HEK293 (cell line): ENCODE measurements around the gene MPPED2.
A peak's percentile ranks its signal among the peaks of the same experiment; 100 is the strongest.

ENCODE experiments used
- CTCF ChIA-PET: fragments of 350-600 bp; formaldehyde crosslinking; extraction: SDS; loops from one replicate; lab custom pipeline; 2021; ENCODE audit warnings: antibody characterized with exemption; lab: Yijun Ruan, JAX
- POLR2A ChIA-PET: fragments of 300-600 bp; formaldehyde crosslinking; extraction: SDS; loops from one replicate; lab custom pipeline; 2020; ENCODE audit warnings: antibody characterized with exemption, inconsistent platforms; lab: Yijun Ruan, JAX
- H3K27ac ChIP-seq: fragments of 200-500 bp; sonication (Bioruptor generic); 2 replicates; pipeline ENCODE4 v1.5.1; 2014; ENCODE audit warnings: low read depth, low read length, control low read depth, inconsistent platforms; ENCODE audit errors: extremely low read depth
- H3K36me3 ChIP-seq, 2 experiments: fragments of 200-500 bp in 1 of 2; sonication (Bioruptor generic) in 1 of 2; 1 replicate in 1 of 2; 2 replicates in 1 of 2; pipeline ENCODE4 v1.5.1; 2014 to 2017; ENCODE audit warnings: inconsistent platforms in 2 of 2, low read length in 2 of 2; ENCODE audit not compliant: control insufficient read depth in 2 of 2, insufficient read depth in 1 of 2
- H3K4me1 ChIP-seq: fragments of 200-500 bp; sonication (Bioruptor generic); 2 replicates; pipeline ENCODE4 v1.5.1; 2014; ENCODE audit warnings: mild to moderate bottlenecking, low read length, inconsistent platforms; ENCODE audit not compliant: control insufficient read depth, insufficient read depth
- H3K4me3 ChIP-seq: 2 replicates; pipeline ENCODE4 v1.5.1; 2011; ENCODE audit warnings: low read depth, mild to moderate bottlenecking, control low read depth, low read length, moderate library complexity
- H3K9me3 ChIP-seq: fragments of 200-500 bp; sonication (Bioruptor generic); 2 replicates; pipeline ENCODE4 v1.5.1; 2014; ENCODE audit warnings: low read depth, low read length, inconsistent platforms; ENCODE audit not compliant: control insufficient read depth, insufficient read depth
- BCL11B ChIP-seq: fragments of 450-650 bp; formaldehyde crosslinking; IDR thresholded peaks from 2 replicates; pipeline ENCODE4 v1.5.1; 2016; ENCODE audit warnings: low read depth, missing biosample characterization, missing genetic modification characterization
- FEZF1 ChIP-seq: fragments of 450-650 bp; formaldehyde crosslinking; IDR thresholded peaks from 2 replicates; pipeline ENCODE4 v1.5.1; 2016; ENCODE audit warnings: missing biosample characterization, missing genetic modification characterization
- GLIS2 ChIP-seq: fragments of 450-650 bp; formaldehyde crosslinking; IDR thresholded peaks from 2 replicates; pipeline ENCODE4 v1.5.1; 2016; ENCODE audit warnings: missing biosample characterization, missing genetic modification characterization
- HIC1 ChIP-seq: fragments of 450-650 bp; formaldehyde crosslinking; IDR thresholded peaks from 2 replicates; pipeline ENCODE4 v1.5.1; 2016; ENCODE audit warnings: missing biosample characterization, missing genetic modification characterization
- MZF1 ChIP-seq: fragments of 450-650 bp; formaldehyde crosslinking; IDR thresholded peaks from 2 replicates; pipeline ENCODE4 v1.5.1; 2017; ENCODE audit warnings: missing biosample characterization, missing genetic modification characterization, borderline replicate concordance
- PRDM4 ChIP-seq: fragments of 450-650 bp; formaldehyde crosslinking; IDR thresholded peaks from 2 replicates; pipeline ENCODE4 v1.5.1; 2017; ENCODE audit warnings: missing biosample characterization, missing genetic modification characterization
- PRDM6 ChIP-seq: fragments of 450-650 bp; formaldehyde crosslinking; IDR thresholded peaks from 2 replicates; pipeline ENCODE4 v1.5.1; 2017; ENCODE audit warnings: missing biosample characterization, missing genetic modification characterization
- WT1 ChIP-seq: fragments of 450-650 bp; formaldehyde crosslinking; IDR thresholded peaks from 2 replicates; pipeline ENCODE4 v1.5.1; 2016; ENCODE audit warnings: missing biosample characterization, missing genetic modification characterization
- ZBTB48 ChIP-seq: fragments of 450-650 bp; formaldehyde crosslinking; IDR thresholded peaks from 2 replicates; pipeline ENCODE4 v1.5.1; 2016; ENCODE audit warnings: missing biosample characterization, missing genetic modification characterization
- ZFP41 ChIP-seq: fragments of 450-650 bp; formaldehyde crosslinking; IDR thresholded peaks from 2 replicates; pipeline ENCODE4 v1.5.1; 2016; ENCODE audit warnings: missing biosample characterization, missing genetic modification characterization, borderline replicate concordance
- ZNF202 ChIP-seq: fragments of 450-650 bp; formaldehyde crosslinking; IDR thresholded peaks from 2 replicates; pipeline ENCODE4 v1.5.1; 2016; ENCODE audit warnings: missing biosample characterization, missing genetic modification characterization, borderline replicate concordance
- ZNF211 ChIP-seq: fragments of 450-650 bp; formaldehyde crosslinking; IDR thresholded peaks from 2 replicates; pipeline ENCODE4 v1.5.1; 2016; ENCODE audit warnings: low read depth, missing biosample characterization, missing genetic modification characterization
- ZNF362 ChIP-seq: fragments of 450-650 bp; formaldehyde crosslinking; IDR thresholded peaks from 2 replicates; pipeline ENCODE4 v1.5.1; 2016; ENCODE audit warnings: missing biosample characterization, missing genetic modification characterization
- ZNF623 ChIP-seq: fragments of 450-650 bp; formaldehyde crosslinking; IDR thresholded peaks from 2 replicates; pipeline ENCODE4 v1.5.1; 2016; ENCODE audit warnings: missing biosample characterization, missing genetic modification characterization
- ZNF626 ChIP-seq: fragments of 450-650 bp; sonication (Bioruptor Pico); formaldehyde crosslinking; IDR thresholded peaks from 2 replicates; pipeline ENCODE4 v1.5.1; 2018; ENCODE audit warnings: missing biosample characterization, missing genetic modification characterization, inconsistent platforms
- ZNF660 ChIP-seq: fragments of 450-650 bp; IDR thresholded peaks from 2 replicates; pipeline ENCODE4 v1.5.1; 2018; ENCODE audit warnings: missing biosample characterization, mild to moderate bottlenecking, missing genetic modification characterization
- ZNF701 ChIP-seq: fragments of 450-650 bp; formaldehyde crosslinking; IDR thresholded peaks from 2 replicates; pipeline ENCODE4 v1.5.1; 2016; ENCODE audit warnings: missing biosample characterization, missing genetic modification characterization
- ZNF707 ChIP-seq: fragments of 450-650 bp; formaldehyde crosslinking; IDR thresholded peaks from 2 replicates; pipeline ENCODE4 v1.5.1; 2016; ENCODE audit warnings: missing biosample characterization, missing genetic modification characterization
- ZNF843 ChIP-seq: fragments of 450-650 bp; formaldehyde crosslinking; IDR thresholded peaks from 2 replicates; pipeline ENCODE4 v1.5.1; 2016; ENCODE audit warnings: missing biosample characterization, missing genetic modification characterization
- ZSCAN18 ChIP-seq: fragments of 450-650 bp; formaldehyde crosslinking; IDR thresholded peaks from 2 replicates; pipeline ENCODE4 v1.5.1; 2016; ENCODE audit warnings: missing biosample characterization, missing genetic modification characterization
- ZSCAN4 ChIP-seq: fragments of 450-650 bp; formaldehyde crosslinking; IDR thresholded peaks from 2 replicates; pipeline ENCODE4 v1.5.1; 2017; ENCODE audit warnings: missing biosample characterization, missing genetic modification characterization
- ZXDB ChIP-seq: fragments of 450-650 bp; formaldehyde crosslinking; IDR thresholded peaks from 2 replicates; pipeline ENCODE4 v1.5.1; 2016; ENCODE audit warnings: missing biosample characterization, missing genetic modification characterization

The MPPED2 gene

GRCh38 chr11:30404136-30404535 is 182.0 kb downstream of the MPPED2 start:
- H3K4me1 ChIP-seq, result no peaks in the 10 kb centered on the region
- H3K9me3 ChIP-seq, result no peaks in the 10 kb centered on the region
- ChIA-PET CTCF (no interaction called here), POLR2A (no interaction called here)
- no peak overlapping the region for H3K4me3 ChIP-seq
- H3K36me3 ChIP-seq, result no peaks in the 10 kb centered on the region
- H3K27ac ChIP-seq, result no peak overlapping the region
- TF ChIP-seq WT1 (no peak), ZSCAN18 (tag by site-specific recombination) (no peak), BCL11B (no peak), FEZF1 (tag by site-specific recombination) (no peak)

GRCh38 chr11:30395751-30396150 is 190.4 kb downstream of the MPPED2 start:
- H3K36me3 ChIP-seq, result no peaks in the 10 kb centered on the region
- TF ChIP-seq ZNF660 (tag by site-specific recombination) (no peak), ZNF843 (tag by site-specific recombination) (peak; percentile 76), ZNF626 (no peak), PRDM6 (peak; percentile 50; the same call in 1 of the 2 replicates), PRDM4 (tag by site-specific recombination) (0 out of 2 replicates have a peak, but pooled peaks have one; percentile 20), ZXDB (peak; percentile 54), ZNF202 (tag by site-specific recombination) (no peak), FEZF1 (tag by site-specific recombination) (peak; percentile 51; the same call in 1 of the 2 replicates), HIC1 (tag by site-specific recombination) (peak; percentile 39; the same call in 1 of the 2 replicates)
- ChIA-PET POLR2A (no interaction called here), CTCF (no interaction called here)
- no peaks in the 10 kb centered on the region for H3K9me3 ChIP-seq
- H3K27ac ChIP-seq, result no peak overlapping the region
- no peak overlapping the region for H3K4me3 ChIP-seq
- H3K4me1 ChIP-seq, result peaks cover 5% of the 10 kb centered on the region

GRCh38 chr11:30393012-30393411 is 193.1 kb downstream of the MPPED2 start:
- H3K4me1 ChIP-seq, result peaks cover 5% of the 10 kb centered on the region
- CTCF ChIA-PET, result no interaction called here
- no peaks in the 10 kb centered on the region for H3K36me3 ChIP-seq
- H3K4me3 ChIP-seq, result no peak overlapping the region
- H3K9me3 ChIP-seq, result no peaks in the 10 kb centered on the region
- H3K27ac ChIP-seq, result no peak overlapping the region
- no peak for TF ChIP-seq ZNF362 (tag by site-specific recombination)
- TF ChIP-seq GLIS2, result no peak
- no peak for TF ChIP-seq ZSCAN4
- no peak for TF ChIP-seq ZNF211 (tag by site-specific recombination)
- no peak for TF ChIP-seq ZFP41 (tag by site-specific recombination)
- TF ChIP-seq ZNF707, result no peak
- TF ChIP-seq MZF1 (tag by site-specific recombination), result no peak
- no peak for TF ChIP-seq ZNF623 (tag by site-specific recombination)
- TF ChIP-seq ZNF701, result no peak
- TF ChIP-seq ZBTB48, result no peak
- POLR2A ChIA-PET, result no interaction called here
